K562 (cell line): ENCODE results near the gene RNF207.

Experiments used
- SIN3A ChIP-seq, 2 experiments: fragments of 150-350 bp in 1 of 2; IDR thresholded peaks; 2 replicates each; pipeline ENCODE4 v1.6.1; 2011 to 2016; ENCODE audit warnings: borderline replicate concordance in 2 of 2, low read depth in 2 of 2, low read length in 2 of 2, mild to moderate bottlenecking in 2 of 2, moderate library complexity in 2 of 2; ENCODE audit not compliant: control insufficient read depth in 1 of 2
- ZNF347 ChIP-seq: fragments of 450-650 bp; formaldehyde crosslinking; IDR thresholded peaks from 2 replicates; pipeline ENCODE4 v1.4.0; 2020; ENCODE audit warnings: low read depth, mild to moderate bottlenecking, moderate library complexity

- TF ChIP-seq SIN3A (IDR thresholded peaks at IDR 0.05; ENCODE audit: borderline replicate concordance in 2 of 2, control insufficient read depth in 1 of 2, low read depth in 2 of 2, low read length in 2 of 2) (no peak), ZNF347 (no peak)
These were observed 51.7 kb downstream of the RNF207 start for GRCh38 chr1:6257541-6258069.
